HG03135 (cell line): ENCODE data around the gene TBRG4.

Experiments used
- ATAC-seq: cut with Tn5 transposase; IDR thresholded peaks from one replicate; pipeline ENCODE4 v1.9.1; 2021; ENCODE audit warnings: mild to moderate bottlenecking, moderate library complexity; ENCODE audit not compliant: unreplicated experiment

Gene TBRG4

GRCh38 chr7:45145881-45146280, 34.4 kb upstream of the TBRG4 start:
- no peak for ATAC-seq

GRCh38 chr7:45143616-45144015, 32.1 kb upstream of the TBRG4 start:
- no peak for ATAC-seq

- ATAC-seq: no peak
Measured at GRCh38 chr7:45140827-45141226, 29.3 kb upstream of the TBRG4 start.

- ATAC-seq: no peak
Measured at GRCh38 chr7:45138433-45139267, 27.2 kb upstream of the TBRG4 start.

- peak; percentile 54 for ATAC-seq
Measured at GRCh38 chr7:45136106-45137060, 24.9 kb upstream of the TBRG4 start.

GRCh38 chr7:45133877-45134276, 22.4 kb upstream of the TBRG4 start:
- no peak for ATAC-seq

- ATAC-seq: no peak
Measured at GRCh38 chr7:45133352-45133751, 21.9 kb upstream of the TBRG4 start.

- ATAC-seq: no peak
Measured at GRCh38 chr7:45132708-45133320, 21.3 kb upstream of the TBRG4 start.

GRCh38 chr7:45131891-45132290, 20.4 kb upstream of the TBRG4 start:
- no peak for ATAC-seq

GRCh38 chr7:45130910-45131309, 19.4 kb upstream of the TBRG4 start:
- ATAC-seq: no peak

- ATAC-seq: no peak
Measured at GRCh38 chr7:45129906-45130305, 18.4 kb upstream of the TBRG4 start.

GRCh38 chr7:45129181-45129800, 17.8 kb upstream of the TBRG4 start:
- ATAC-seq: no peak

GRCh38 chr7:45126920-45127319, 15.4 kb upstream of the TBRG4 start:
- ATAC-seq: no peak

- ATAC-seq: no peak
Measured at GRCh38 chr7:45126201-45126600, 14.7 kb upstream of the TBRG4 start.

- ATAC-seq: no peak
Measured at GRCh38 chr7:45125193-45125904, 13.9 kb upstream of the TBRG4 start.

GRCh38 chr7:45123913-45124710, 12.6 kb upstream of the TBRG4 start:
- ATAC-seq: no peak

- no peak for ATAC-seq
Measured at GRCh38 chr7:45122975-45123860, 11.7 kb upstream of the TBRG4 start.

GRCh38 chr7:45119550-45119949, 8.1 kb upstream of the TBRG4 start:
- ATAC-seq: no peak
